PC-9 (cell line): Measurements from ENCODE around the gene KIN.

Experiments used
- EZH2 ChIP-seq: fragments of 200-600 bp; sonication (generic); IDR thresholded peaks from 2 replicates; pipeline ENCODE4 v1.8.0; 2017; ENCODE audit warnings: antibody characterized with exemption, low read depth
- TF ChIP-seq, protein P1 (sequence below): fragments of 200-600 bp; sonication (generic); conservative IDR thresholded peaks from 2 replicates; pipeline ENCODE4 v1.6.1; 2017; ENCODE audit warnings: mixed run types, antibody characterized with exemption, mild to moderate bottlenecking, moderate library complexity

DNA sequence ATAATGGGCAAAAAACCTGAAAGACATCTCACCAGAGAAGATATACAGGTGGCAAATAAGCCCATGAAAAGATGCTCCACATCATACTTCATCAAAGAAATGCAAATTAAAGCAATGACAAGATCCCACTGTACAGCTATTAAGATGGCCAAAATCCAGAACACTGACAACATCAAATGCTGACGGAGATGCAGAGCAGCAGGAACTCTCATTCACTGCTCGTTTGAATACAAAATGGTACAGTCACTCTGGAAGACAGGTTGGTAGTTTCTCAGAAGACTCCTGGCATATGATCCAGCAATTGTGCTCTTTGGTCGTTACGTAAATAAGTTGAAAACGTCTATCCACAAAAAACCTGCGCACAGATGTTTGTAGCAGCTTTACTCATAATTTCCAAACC lies 35.5 kb downstream of the KIN start:
- no peak for TF ChIP-seq EZH2
- TF ChIP-seq, protein P1, sequence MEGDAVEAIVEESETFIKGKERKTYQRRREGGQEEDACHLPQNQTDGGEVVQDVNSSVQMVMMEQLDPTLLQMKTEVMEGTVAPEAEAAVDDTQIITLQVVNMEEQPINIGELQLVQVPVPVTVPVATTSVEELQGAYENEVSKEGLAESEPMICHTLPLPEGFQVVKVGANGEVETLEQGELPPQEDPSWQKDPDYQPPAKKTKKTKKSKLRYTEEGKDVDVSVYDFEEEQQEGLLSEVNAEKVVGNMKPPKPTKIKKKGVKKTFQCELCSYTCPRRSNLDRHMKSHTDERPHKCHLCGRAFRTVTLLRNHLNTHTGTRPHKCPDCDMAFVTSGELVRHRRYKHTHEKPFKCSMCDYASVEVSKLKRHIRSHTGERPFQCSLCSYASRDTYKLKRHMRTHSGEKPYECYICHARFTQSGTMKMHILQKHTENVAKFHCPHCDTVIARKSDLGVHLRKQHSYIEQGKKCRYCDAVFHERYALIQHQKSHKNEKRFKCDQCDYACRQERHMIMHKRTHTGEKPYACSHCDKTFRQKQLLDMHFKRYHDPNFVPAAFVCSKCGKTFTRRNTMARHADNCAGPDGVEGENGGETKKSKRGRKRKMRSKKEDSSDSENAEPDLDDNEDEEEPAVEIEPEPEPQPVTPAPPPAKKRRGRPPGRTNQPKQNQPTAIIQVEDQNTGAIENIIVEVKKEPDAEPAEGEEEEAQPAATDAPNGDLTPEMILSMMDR = no peak
